ENCODE results near the gene GABRB3.
"Not testable (repeated sequence)": the region's sequence is repeated elsewhere in the genome, so short reads cannot be mapped to it uniquely, and the experiment has no call there.

GABRB3 gene

DNA sequence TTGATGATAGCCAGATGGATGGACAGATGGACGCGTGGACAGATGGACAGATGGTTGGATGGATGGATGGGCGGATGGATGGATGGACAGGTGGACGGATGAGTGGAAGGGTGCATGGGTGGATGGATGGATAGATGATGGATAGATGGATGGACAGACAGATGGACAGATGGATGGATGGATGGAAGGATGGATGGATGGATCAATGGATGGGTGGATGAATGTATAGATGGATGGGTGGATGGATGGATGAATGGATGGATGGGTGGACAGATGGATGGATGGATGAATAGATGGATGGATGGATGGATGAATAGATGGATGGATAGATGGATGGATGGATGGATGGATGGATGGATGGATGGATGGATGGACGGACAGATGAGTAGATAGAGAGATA is 40.9 kb downstream of the GABRB3 start:
- no peak for DNase-seq

DNA sequence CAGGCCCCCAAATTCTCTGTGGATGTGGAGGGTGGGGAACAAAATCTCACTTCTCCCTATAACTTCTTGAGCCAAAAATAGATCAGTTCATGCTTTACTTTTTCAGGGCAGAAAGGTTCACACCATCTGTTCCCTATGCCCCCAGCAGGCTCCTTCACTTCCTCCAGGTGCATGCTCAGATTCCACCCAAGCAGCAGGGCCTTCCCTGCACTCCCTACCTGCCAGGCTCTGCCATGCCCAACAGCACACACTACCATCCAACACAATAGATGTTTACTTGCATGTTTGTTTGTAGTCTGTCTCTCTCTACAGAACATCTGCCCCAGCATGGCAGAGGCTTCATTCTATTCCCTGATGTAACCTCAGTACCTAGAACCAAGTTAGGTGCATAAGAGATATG is 43.3 kb downstream of the GABRB3 start:
- DNase-seq = no peak

- no peak for DNase-seq
Observed at GRCh38 chr15:26729030-26729429, 43.8 kb downstream of the GABRB3 start.

DNA sequence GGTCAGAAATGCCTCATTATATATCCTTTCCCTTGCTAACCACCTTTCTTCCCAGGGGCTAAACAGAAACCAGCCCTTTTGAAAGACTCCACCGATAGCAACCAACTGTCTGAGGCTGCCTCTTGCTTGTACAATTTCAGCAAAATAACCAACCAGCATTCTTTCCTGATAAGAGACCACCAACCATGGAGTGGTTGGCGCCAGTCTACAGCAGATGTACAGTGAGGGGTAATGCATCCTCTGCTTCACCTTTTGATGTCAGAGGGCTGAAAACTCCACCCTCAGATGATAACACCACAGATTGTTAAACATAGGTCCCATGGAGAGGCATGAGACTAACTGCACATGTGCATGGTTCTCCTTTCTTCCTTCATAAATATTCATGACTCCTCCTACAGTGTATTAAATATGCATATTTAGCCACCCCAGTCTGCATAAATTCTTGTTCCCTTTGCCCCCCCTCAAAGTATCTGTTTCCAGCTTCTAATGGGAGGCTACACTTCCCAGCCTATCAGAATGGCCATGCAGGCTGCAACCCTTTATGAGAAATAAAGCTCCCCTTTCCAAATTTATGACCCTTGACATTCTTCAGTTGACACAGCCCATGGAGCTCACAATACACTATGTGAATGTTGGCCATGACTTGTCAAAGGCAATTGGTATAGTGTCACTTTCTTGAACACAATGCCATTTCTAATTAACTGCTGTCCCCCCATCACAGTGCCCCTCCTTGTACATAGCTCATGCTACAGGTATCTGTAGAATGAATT is 48.3 kb downstream of the GABRB3 start:
- no peak for DNase-seq

GRCh38 chr15:26722621-26723160 is 50.2 kb downstream of the GABRB3 start:
- DNase-seq = no peak

- DNase-seq = no peak
Observed at GRCh38 chr15:26721232-26721967, 51.5 kb downstream of the GABRB3 start.

GRCh38 chr15:26720546-26720945 is 52.3 kb downstream of the GABRB3 start:
- DNase-seq = no peak

- DNase-seq = not testable (repeated sequence)
Observed at GRCh38 chr15:26719866-26720265, 53.0 kb downstream of the GABRB3 start.

DNA sequence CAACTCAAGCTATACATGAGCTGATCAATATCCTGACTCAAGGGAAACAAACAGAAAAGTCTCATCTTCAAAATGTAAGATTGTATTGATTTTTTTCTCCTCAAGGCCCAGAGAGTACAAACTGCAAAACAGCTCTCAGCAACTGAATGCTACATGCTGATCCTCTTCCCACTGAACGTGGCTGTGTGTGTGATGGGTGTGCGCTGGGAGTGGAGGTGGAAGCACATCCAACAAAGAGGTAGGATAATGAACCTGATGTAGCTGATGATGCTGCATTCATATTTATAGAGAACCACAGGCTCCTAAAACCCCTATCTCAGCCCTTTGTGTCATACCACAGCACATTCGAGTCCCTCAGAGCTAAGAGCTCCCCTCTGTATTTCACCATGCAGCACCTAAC is 56.8 kb downstream of the GABRB3 start:
- no peak for DNase-seq

DNA sequence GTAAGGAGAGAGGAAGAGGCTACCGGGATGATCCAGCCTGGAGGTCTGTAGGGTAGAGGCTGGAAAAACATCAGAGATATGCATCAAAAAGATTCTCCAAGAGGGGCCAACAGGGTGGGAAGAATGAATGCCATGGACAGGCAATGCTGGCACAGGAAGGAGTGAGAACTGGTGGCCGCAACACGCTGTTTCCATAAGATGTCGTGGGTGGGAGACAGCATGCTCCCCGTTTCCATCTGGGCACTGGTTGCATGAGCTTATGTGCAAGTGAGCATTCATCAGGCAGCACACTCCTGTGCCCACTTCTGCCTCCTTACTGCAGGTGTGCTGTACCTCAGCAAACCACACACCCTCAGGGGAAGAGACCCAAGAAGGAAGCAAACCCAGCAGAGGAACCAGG is 59.4 kb downstream of the GABRB3 start:
- DNase-seq = no peak

GRCh38 chr15:26712335-26712734 is 60.5 kb downstream of the GABRB3 start:
- DNase-seq = no peak

DNA sequence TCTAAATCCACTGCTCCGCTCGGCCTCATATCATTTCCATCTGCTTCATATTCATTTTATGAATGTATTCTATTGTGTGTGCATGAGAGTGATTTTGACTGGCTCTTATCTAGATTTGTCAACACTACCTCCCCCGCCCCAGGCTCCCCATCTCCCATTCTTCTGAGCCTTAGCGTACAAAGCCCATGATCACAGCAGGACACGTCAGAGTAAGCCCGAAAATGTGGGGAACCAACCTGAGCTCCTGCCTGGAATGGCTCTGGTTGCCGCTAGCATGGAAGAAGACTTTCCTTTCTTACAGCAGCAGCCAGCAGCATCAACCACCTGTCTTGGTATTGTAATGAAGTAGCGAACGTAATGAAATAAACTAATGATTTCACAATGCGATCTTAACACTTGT is 61.4 kb downstream of the GABRB3 start:
- DNase-seq = no peak

DNA sequence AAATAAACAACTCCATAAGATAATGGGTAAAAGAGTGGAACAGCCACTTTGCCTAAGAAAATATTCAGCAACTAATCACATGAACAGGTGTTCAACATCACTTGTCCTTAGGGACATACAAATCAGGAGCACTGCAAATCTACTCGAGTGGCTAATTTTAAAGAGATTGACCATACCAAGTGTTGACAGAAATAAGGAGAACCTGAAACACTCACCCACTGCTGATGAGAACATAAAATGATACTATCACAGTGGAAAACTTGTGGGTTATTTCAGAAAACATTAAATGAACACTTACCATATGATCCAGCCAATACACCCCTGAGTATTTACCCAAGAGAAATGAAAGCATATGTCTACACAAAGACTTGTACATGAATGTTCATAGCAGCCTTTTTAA is 70.5 kb downstream of the GABRB3 start:
- DNase-seq = no peak

DNA sequence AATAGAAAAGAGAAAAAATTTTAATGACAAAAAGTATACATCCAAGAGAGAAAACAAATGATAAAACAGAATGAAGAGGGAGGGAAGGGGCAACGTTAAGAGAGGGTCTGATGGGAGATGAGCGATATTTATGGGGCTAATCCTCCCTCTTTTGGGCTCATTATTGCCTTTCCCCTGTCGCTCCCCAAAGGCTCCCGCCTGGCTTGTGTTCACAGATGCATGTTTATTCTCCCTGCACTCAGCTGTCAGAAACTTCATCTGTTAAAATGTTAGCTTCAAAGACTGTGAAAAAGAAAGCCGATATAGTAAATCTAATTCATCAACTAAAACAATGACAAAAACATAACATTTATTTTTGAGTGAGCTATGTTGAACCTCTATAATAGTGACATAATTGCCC is 74.3 kb downstream of the GABRB3 start:
- no peak for DNase-seq

GRCh38 chr15:26697913-26698312 is 75.0 kb downstream of the GABRB3 start:
- no peak for DNase-seq

- no peak for DNase-seq
Observed at GRCh38 chr15:26691249-26691648, 81.6 kb downstream of the GABRB3 start.

- DNase-seq = no peak
Observed at GRCh38 chr15:26690778-26691177, 82.1 kb downstream of the GABRB3 start.

- no peak for DNase-seq
Observed at GRCh38 chr15:26689462-26689861, 83.4 kb downstream of the GABRB3 start.

DNA sequence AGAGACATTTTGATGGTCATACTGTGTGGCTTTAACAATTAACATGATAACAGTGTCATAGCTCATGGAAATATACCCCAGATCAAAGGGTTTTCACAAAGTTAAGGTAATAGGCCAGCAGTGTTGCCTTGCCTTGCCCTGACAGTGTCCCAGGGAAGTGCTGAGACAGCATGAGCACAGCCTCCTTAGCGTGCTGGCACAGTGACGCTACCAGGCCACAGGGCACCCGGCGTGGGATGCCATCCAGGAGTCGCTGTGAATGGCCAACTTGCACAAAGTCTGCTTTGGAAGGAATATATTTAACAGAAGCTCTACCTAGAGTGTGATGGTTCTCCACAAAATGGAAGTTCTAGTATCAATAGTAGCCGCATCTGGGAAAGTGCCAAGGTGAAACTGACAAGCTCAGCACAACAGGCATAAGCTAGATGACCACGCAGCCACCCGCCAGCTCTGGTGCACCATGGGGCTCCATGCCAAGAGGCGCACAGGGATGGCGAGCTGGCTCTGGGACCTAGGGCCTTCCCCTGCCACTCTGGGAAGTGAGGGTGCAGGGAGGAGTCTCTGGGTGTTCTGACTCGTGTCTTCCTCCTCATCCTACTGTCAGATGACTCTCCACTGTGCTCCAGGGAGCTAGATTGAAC is 86.2 kb downstream of the GABRB3 start:
- DNase-seq = no peak

- DNase-seq = no peak
Observed at GRCh38 chr15:26682598-26683164, 90.2 kb downstream of the GABRB3 start.

DNA sequence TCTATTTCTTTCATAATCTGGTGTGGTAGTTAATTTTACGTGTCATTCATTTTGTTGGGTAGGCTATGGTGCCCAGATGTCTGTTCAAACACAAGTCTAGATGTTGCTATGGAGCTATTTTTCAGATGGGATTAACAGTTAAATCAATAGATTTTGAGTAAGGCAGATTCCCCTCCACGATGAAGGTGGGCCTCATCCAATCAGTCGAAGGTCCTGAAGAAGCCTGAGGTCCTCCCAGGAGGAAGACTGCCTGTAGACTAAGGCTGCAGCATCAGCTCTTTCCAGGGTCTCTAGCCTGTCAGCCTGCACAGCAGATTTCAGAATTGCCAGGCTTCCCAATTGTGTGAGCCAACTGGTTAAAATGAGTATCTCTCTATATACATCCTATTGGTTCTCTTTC is 92.9 kb downstream of the GABRB3 start:
- DNase-seq = no peak

GRCh38 chr15:26676115-26676514 is 96.8 kb downstream of the GABRB3 start:
- no peak for DNase-seq

GRCh38 chr15:26674467-26674866 is 98.4 kb downstream of the GABRB3 start:
- DNase-seq = no peak
